HCT116 (cell line): ENCODE data around the gene ST7. TPM values are rescaled to one million over a fixed set of nuclear protein-coding genes. Genes with fewer than 3 reads are reported as not detected.

Experiments
- ATAC-seq: fragments of 200-7000 bp; cut with Tn5 transposase; 2 replicates; pipeline ENCODE4 v1.9.1; 2020; ENCODE audit warnings: mild to moderate bottlenecking, moderate library complexity
- BruUV-seq: library from RNA; stranded (reverse); fragments of 400-500 nt; replicated peaks from 2 replicates; lab custom pipeline; 2021; lab: Mats Ljungman, UMichigan
- CTCF ChIA-PET: fragments of 300-600 bp; sonication (Branson Sonifier 250); formaldehyde crosslinking; loops from one replicate; lab custom pipeline; 2021; ENCODE audit warnings: antibody characterized with exemption; lab: Charles Lee
- POLR2A ChIA-PET: fragments of 300-600, 350-600 bp; sonication (Branson Sonifier 250); formaldehyde crosslinking; loops from one replicate; lab custom pipeline; 2021; ENCODE audit warnings: antibody characterized with exemption; lab: Charles Lee
- RAD21 ChIA-PET, 2 experiments: fragments of 300-600 bp; sonication (Branson Sonifier 250); formaldehyde crosslinking; loops; one replicate each; lab custom pipeline; 2023; ENCODE audit warnings: low total read pairs in 2 of 2; ENCODE audit not compliant: uncharacterized antibody in 2 of 2, unreplicated experiment in 2 of 2, low non-redundant PET in 1 of 2; lab: Charles Lee
- DNase-seq: peaks from one replicate; pipeline ENCODE4 v3.0.0-alpha.2; 2010; ENCODE audit warnings: low read depth, low spot score
- H2AFZ ChIP-seq: fragments of 200-600 bp; shearing (Covaris generic), sonication (generic); 2 replicates; pipeline ENCODE4 v1.6.1; 2017; ENCODE audit warnings: low read depth, mixed run types, mixed read lengths, antibody characterized with exemption, low read length; ENCODE audit not compliant: poor library complexity, severe bottlenecking
- H3K27ac ChIP-seq: 2 replicates; pipeline ENCODE4 v1.5.1; 2012; ENCODE audit warnings: low read depth, low read length
- H3K27me3 ChIP-seq: fragments of 200-600 bp; sonication (generic); 2 replicates; pipeline ENCODE4 v1.6.1; 2016; ENCODE audit warnings: mixed run types, low read length, mixed read lengths; ENCODE audit not compliant: insufficient read depth
- H3K36me3 ChIP-seq, 2 experiments: fragments of 200-500 bp in 1 of 2; fragments of 200-600 bp in 1 of 2; sonication (Bioruptor generic) in 1 of 2; sonication (generic) in 1 of 2; 2 replicates each; pipeline versions ENCODE4 v1.5.1 to v1.6.1; 2014 to 2016; ENCODE audit warnings: low read length in 2 of 2, inconsistent platforms in 1 of 2, mixed read lengths in 1 of 2, mixed run types in 1 of 2; ENCODE audit not compliant: insufficient read depth in 2 of 2, control insufficient read depth in 1 of 2
- H3K4me1 ChIP-seq, 2 experiments: fragments of 200-600 bp in 1 of 2; sonication (generic) in 1 of 2; 2 replicates each; pipeline versions ENCODE4 v1.5.1 to v1.6.1; 2012 to 2017; ENCODE audit warnings: low read length in 2 of 2, inconsistent platforms in 1 of 2, mild to moderate bottlenecking in 1 of 2, mixed read lengths in 1 of 2, mixed run types in 1 of 2, moderate library complexity in 1 of 2; ENCODE audit not compliant: insufficient read depth in 2 of 2, control insufficient read depth in 1 of 2
- H3K4me2 ChIP-seq: fragments of 200-600 bp; sonication (generic); 2 replicates; pipeline ENCODE4 v1.6.1; 2017; ENCODE audit warnings: mixed run types, low read length, mixed read lengths
- H3K4me3 ChIP-seq, 2 experiments: fragments of 200-600 bp in 1 of 2; sonication (generic) in 1 of 2; replicated peaks in 1 of 2; 2 replicates each; pipeline ENCODE4 v1.5.1; 2011 to 2016; ENCODE audit warnings: low read length in 2 of 2, control low read depth in 1 of 2, low read depth in 1 of 2, mild to moderate bottlenecking in 1 of 2, mixed read lengths in 1 of 2, mixed run types in 1 of 2
- H3K79me2 ChIP-seq: fragments of 200-600 bp; sonication (generic); 2 replicates; pipeline ENCODE4 v1.6.1; 2017; ENCODE audit warnings: mild to moderate bottlenecking, mixed run types, low read length, moderate library complexity, mixed read lengths; ENCODE audit not compliant: insufficient read depth
- H3K9ac ChIP-seq: fragments of 200-600 bp; sonication (generic); 2 replicates; pipeline ENCODE4 v1.6.1; 2016; ENCODE audit warnings: low read length, mixed read lengths
- H3K9me2 ChIP-seq: fragments of 200-600 bp; sonication (generic), shearing (Covaris generic); 2 replicates; pipeline ENCODE4 v1.6.1; 2017; ENCODE audit warnings: mixed run types, mild to moderate bottlenecking, moderate library complexity; ENCODE audit not compliant: insufficient read depth
- H3K9me3 ChIP-seq, 2 experiments: fragments of 200-500 bp in 1 of 2; fragments of 200-600 bp in 1 of 2; sonication (Bioruptor generic) in 1 of 2; sonication (generic) in 1 of 2; 2 replicates each; pipeline ENCODE4 v1.6.1; 2014 to 2017; ENCODE audit warnings: low read length in 2 of 2, mixed read lengths in 2 of 2, inconsistent platforms in 1 of 2, low read depth in 1 of 2, mild to moderate bottlenecking in 1 of 2, mixed run types in 1 of 2, moderate library complexity in 1 of 2; ENCODE audit not compliant: control insufficient read depth in 1 of 2, insufficient read depth in 1 of 2
- H4K20me1 ChIP-seq: fragments of 200-600 bp; sonication (generic), shearing (Covaris generic); 2 replicates; pipeline ENCODE4 v1.6.1; 2017; ENCODE audit warnings: mixed run types, mild to moderate bottlenecking, moderate library complexity; ENCODE audit not compliant: insufficient read depth
- CTCF ChIP-seq, 3 experiments: fragments of 200-600 bp in 1 of 3; sonication (generic) in 1 of 3; IDR thresholded peaks in 2 of 3; conservative IDR thresholded peaks in 1 of 3; 2 replicates each; pipeline ENCODE4 v1.5.1; 2012 to 2017; ENCODE audit warnings: low read depth in 2 of 3, low read length in 2 of 3, antibody characterized with exemption in 1 of 3, borderline replicate concordance in 1 of 3, control low read depth in 1 of 3, mild to moderate bottlenecking in 1 of 3, mixed read lengths in 1 of 3, mixed run types in 1 of 3, moderate library complexity in 1 of 3; ENCODE audit not compliant: insufficient read depth in 1 of 3
- EGR1 ChIP-seq: IDR thresholded peaks from 2 replicates; pipeline ENCODE4 v1.6.1; 2012; ENCODE audit warnings: low read depth
- ELF1 ChIP-seq: IDR thresholded peaks from 2 replicates; pipeline ENCODE4 v1.6.1; 2012; ENCODE audit warnings: low read depth, borderline replicate concordance
- EZH2 ChIP-seq: fragments of 200-600 bp; sonication (generic); IDR thresholded peaks from 2 replicates; pipeline ENCODE4 v1.6.1; 2017; ENCODE audit warnings: antibody characterized with exemption, mixed run types
- EZH2phosphoT487 ChIP-seq: fragments of 200-600 bp; IDR thresholded peaks from 2 replicates; pipeline ENCODE4 v1.6.1; 2018; ENCODE audit warnings: antibody characterized with exemption, borderline replicate concordance
- JUND ChIP-seq: IDR thresholded peaks from 2 replicates; pipeline ENCODE4 v1.6.1; 2012
- POLR2AphosphoS5 ChIP-seq: IDR thresholded peaks from 2 replicates; pipeline ENCODE4 v1.6.1; 2011; ENCODE audit warnings: mild to moderate bottlenecking, low read depth, low read length, moderate library complexity
- REST ChIP-seq: IDR thresholded peaks from 2 replicates; pipeline ENCODE4 v1.6.1; 2012; ENCODE audit warnings: low read depth
- TCF7L2 ChIP-seq: IDR thresholded peaks from 2 replicates; pipeline ENCODE4 v1.7.0; 2011; ENCODE audit warnings: borderline replicate concordance, inconsistent platforms; ENCODE audit not compliant: insufficient read depth, insufficient read length; ENCODE audit errors: extremely low read depth
- YY1 ChIP-seq: IDR thresholded peaks from 2 replicates; pipeline ENCODE4 v1.6.1; 2011; ENCODE audit warnings: low read length, low read depth, moderate library complexity, mild to moderate bottlenecking; ENCODE audit not compliant: insufficient replicate concordance; ENCODE audit errors: extremely low read depth
- ZNF274 ChIP-seq: fragments of 200-500 bp; sonication (Bioruptor generic); IDR thresholded peaks from 2 replicates; pipeline ENCODE4 v1.6.1; 2014; ENCODE audit warnings: mild to moderate bottlenecking, low read depth, low read length, inconsistent platforms
- intact Hi-C: fragments of 100-400 bp; cut with micrococcal nuclease; formaldehyde crosslinking; loops from 2 replicates; pipeline ENCODE4 v1.10.0; 2022
- total RNA-seq: library from RNA; stranded (reverse); gene quantifications from one replicate; pipeline ENCODE4 v1.2.1, GENCODE V29; 2021; ENCODE audit not compliant: unreplicated experiment

ST7 gene
- total RNA-seq, 1 experiment from 2014 or later, result 12.6 TPM

- Histone ChIP-seq H3K4me3 (no peak overlapping the region), H3K9ac (no peak overlapping the region), H3K79me2 (no peaks in the 10 kb centered on the region), H3K4me1 (peaks cover 0 to 6% of the 10 kb centered on the region in 2 experiments; a peak in 2 of 4 replicates), H3K4me2 (no peak overlapping the region), H2AFZ (no peak overlapping the region), H3K27ac (no peak overlapping the region), H3K27me3 (no peaks in the 10 kb centered on the region), H4K20me1 (no peaks in the 10 kb centered on the region), H3K9me3 (no peaks in the 10 kb centered on the region), H3K36me3 (no peaks in the 10 kb centered on the region), H3K9me2 (no peaks in the 10 kb centered on the region)
- ATAC-seq (no peak), DNase-seq (no peak)
- POLR2A ChIA-PET, result no interaction called here
- no TSS peak for BruUV-seq
- RAD21 ChIA-PET, result no interaction called here
- intact Hi-C loops, result no loop called here
- TF ChIP-seq REST (no peak), TCF7L2 (no peak), ZNF274 (no peak), JUND (no peak), POLR2AphosphoS5 (no peak), EZH2phosphoT487 (no peak), EZH2 (no peak), CTCF (IDR thresholded peaks at IDR 0.05 in 2 of 3, conservative IDR thresholded peaks at IDR 0.05 in 1 of 3; ENCODE audit: borderline replicate concordance in 1 of 3, insufficient read depth in 1 of 3, low read depth in 2 of 3, low read length in 2 of 3) (no peak), EGR1 (no peak), ELF1 (no peak), YY1 (no peak)
- CTCF ChIA-PET, result interaction anchor here (1.9 kb wide), 1 partner anchor 10 kb away, joined by 5 read pairs; no protein-coding TSS in a partner anchor
These were observed 184.6 kb downstream of the ST7 start for GRCh38 chr7:117137868-117138267.
